NCI-H748 treated with DMSO at 0.1 percent for 48 hours (cell line): ENCODE data around the gene TRIM71.
"Not testable (repeated sequence)": the region's sequence is repeated elsewhere in the genome, so short reads cannot be mapped to it uniquely, and the experiment has no call there.

ENCODE experiments used
- DNase-seq: peaks from one replicate; lab custom pipeline; 2025; lab: John Stamatoyannopoulos, UW

Gene TRIM71

GRCh38 chr3:32842987-32843386 lies 25.2 kb downstream of the TRIM71 start:
- no peak for DNase-seq

GRCh38 chr3:32843510-32844321 lies 25.9 kb downstream of the TRIM71 start:
- DNase-seq = no peak

- DNase-seq = no peak
These were observed 26.5 kb downstream of the TRIM71 start for GRCh38 chr3:32844322-32844654.

DNA sequence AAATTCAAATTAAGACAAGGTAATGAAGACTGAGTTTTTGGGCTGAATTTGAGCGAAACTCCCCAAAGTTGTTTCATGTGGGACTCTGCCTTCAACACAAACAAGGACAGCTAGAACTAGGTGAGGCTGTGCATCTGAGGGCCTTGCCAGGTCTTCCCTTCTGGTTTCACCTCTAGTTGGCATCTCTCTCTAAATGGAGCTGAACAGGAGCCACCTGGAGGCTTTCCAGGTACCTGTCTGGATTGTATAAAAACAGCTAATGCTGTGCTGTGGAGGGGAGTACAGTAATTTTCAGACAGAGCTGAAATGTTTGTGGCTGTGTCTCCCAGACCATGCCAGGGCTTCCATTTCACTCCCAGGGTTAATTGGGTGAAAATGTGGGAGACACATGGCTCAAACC lies 27.1 kb downstream of the TRIM71 start:
- DNase-seq = no peak

DNA sequence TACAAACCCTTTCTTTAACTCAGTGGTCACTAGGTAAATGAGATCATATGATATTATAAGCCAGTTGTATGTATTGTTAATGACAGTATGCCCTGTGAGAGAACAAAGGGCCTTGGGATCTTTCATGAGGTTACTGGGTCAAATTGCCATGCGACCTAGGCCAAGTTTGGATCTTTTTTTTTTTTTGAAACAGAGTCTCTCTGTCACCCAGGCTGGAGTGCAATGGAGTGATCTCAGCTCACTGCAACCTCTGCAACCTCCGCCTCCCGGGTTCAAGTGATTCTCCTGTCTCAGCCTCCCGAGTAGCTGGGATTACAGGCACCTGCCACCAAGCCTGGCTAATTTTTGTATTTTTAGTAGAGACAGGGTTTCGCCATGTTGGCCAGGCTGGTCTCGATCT lies 27.7 kb downstream of the TRIM71 start:
- not testable (repeated sequence) for DNase-seq

DNA sequence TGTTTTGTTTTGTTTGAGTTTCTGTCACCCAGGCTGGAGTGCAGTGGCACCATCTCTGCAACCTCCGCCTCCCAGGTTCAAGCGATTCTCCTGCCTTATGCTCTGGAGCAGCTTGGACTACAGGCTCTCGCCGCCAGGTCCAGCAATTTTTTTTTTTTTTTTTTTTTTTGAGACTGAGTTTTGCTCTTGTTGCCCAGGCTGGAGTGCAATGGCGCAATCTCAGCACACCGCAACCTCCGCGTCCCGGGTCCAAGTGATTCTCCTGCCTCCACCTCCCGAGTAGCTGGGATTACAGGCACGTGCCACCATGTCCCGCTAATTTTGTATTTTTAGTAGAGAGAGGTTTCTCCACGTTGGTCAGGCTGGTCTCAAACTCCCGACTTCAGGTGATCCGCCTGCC lies 29.2 kb downstream of the TRIM71 start:
- DNase-seq = not testable (repeated sequence)

- DNase-seq = no peak
These were observed 29.7 kb downstream of the TRIM71 start for GRCh38 chr3:32847528-32847927.

- no peak for DNase-seq
These were observed 30.4 kb downstream of the TRIM71 start for GRCh38 chr3:32848215-32848614.

DNA sequence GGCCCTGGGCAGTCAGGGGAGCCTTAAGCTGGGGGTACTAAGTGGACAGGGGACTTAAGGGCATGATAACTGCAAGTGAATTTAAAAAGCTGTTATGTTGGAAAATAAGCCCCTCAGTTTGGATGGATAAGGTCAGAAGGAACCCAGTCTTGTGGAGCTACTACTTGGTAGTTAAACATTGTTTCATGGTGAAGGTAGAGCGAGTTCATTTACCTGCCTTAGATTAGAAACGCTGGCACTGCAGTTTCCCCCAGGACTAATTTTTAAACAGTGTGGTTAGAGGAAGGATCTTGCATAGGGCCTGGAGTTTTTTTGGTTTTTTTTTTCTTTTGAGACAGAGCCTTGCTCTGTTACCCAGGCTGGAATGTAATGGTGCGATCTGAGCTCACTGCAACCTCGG lies 31.2 kb downstream of the TRIM71 start:
- DNase-seq = no peak

DNA sequence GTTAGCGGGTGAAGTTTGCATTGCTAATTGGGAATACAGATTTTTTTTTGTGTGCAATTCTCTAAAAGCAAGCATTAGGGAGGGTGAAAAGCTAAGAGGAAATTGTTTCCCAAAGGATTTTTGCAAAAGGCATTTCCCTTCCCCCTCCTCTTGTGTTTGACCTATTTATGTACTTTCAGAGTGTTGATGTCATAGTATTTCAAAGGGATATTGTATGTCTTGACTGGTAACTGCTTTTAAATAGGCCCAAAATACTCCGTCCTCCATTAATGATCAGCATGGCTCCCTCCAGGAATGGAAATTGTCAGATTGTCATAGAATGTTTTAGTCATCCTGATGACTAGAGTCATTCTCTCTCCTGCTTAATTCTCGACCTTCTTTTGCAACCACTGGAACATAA lies 32.4 kb downstream of the TRIM71 start:
- DNase-seq = no peak

- DNase-seq = no peak
These were observed 32.8 kb downstream of the TRIM71 start for GRCh38 chr3:32850636-32851035.

DNA sequence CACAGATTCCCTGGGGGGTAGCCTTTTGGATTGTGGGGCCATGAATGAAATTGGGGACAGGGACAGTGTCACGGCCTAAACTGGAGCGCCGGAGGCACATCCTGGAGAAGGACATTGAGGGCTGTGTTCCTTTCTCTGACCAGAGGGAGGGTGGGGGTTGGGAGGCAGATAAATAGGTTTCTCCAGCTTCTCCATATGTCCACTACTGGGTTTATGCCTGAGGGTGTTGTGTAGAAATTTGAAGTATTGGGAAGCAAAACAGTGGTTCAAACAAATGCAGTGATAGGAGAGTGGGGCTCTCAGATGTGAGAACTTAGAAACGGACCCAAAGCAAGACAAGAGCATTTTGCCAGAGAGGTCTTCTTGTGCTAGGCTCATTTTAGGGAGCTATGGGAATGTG lies 34.3 kb downstream of the TRIM71 start:
- no peak for DNase-seq

DNA sequence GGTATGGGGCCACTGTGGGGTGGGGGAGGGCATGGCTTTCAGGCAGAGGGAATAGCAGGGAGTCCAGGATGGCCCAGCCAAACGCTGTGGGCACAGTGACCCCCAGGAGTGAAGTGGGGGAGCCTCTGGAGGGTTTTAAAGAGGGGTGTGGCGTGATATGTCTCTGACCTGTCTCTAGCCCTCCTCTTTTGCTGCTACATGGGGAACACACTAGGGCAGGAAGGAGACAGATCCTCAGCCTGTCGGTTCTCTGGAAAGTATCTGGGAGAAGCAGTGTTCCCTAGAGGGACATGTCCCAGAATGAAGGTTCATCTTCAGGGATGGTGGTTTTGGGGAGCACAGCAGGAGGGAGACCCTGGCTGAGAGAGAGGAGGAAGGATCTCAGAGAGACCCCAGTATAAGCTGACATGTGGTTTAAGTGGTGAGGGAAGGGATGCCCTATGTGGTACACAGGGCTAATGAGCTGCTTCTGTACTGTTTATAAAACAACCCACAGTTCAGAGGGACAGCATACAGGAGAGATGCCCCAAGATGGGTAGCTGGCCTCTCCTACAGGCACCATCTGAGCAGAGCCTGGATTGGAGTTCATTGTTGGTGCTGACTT lies 37.7 kb downstream of the TRIM71 start:
- DNase-seq = no peak

- no peak for DNase-seq
These were observed 38.6 kb downstream of the TRIM71 start for GRCh38 chr3:32856355-32856889.

GRCh38 chr3:32856901-32857507 lies 39.2 kb downstream of the TRIM71 start:
- no peak for DNase-seq

DNA sequence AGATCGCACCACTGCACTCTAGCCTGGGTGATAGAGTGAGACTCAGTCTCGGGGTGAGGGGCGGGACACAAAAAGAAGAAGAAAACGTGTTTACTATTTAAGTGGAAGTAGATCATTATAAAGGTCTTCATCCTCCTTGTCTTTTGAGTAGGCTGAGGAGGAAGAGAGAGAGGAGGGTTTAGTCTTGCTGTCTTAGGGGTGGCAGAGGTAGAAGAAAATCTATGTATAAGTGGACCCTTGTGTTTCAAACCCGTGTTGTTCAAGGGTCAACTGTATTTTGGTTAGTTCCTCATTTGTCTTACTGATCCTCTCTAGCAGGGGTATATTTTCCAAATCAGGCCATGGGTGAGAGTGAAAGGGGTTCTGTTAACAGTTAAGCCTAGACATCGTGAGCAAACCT lies 40.1 kb downstream of the TRIM71 start:
- no peak for DNase-seq

DNA sequence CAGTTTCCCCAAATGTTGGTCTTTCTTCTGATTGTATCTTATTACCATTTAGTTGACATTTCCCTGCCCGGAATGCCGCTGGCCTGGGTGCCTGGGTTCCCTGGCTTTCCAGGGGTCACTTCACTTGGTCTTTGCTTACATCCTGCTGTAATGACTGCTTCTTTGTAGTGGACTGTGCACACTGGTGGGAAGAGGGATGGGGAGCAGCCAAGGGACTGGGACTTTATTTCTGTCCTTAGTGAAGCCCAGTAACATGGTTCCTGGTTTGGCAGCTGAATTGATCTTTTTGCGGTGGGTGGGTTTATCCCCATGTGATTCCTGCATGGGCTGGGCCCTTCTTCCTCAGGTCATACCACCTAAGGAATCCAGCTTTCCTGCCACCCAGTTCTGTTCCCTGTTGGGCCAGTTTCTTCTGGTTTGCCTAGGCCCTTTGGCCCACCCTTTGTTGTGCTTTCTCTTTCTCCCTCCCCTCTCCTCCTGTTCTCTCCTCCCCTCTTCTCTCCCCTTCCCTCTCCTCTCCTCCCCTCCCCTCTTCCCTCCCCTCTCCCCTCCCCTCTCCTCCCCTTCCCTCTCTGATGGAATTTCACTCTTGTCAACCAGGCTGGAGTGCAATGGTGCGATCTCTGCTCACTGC lies 41.9 kb downstream of the TRIM71 start:
- no peak for DNase-seq

DNA sequence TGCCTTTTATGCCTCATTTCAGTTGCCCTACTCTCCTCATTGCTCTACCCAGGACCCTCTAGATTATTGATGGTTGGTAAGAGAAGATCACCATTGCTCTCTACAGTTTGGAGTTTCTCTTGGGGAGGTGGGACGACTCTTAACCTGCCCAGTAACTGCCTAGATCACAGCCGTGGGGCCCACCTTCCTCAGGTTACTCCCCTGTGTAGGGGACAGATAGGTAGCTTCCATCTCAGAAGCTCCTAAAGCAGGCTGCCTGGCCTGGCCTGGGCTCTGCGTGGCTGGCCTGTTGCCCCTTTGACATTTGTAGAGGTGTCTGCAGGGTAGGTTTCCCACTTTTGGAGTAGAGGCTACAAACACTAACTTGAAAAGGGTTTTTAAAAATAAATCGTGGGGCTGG lies 42.7 kb downstream of the TRIM71 start:
- DNase-seq = no peak

DNA sequence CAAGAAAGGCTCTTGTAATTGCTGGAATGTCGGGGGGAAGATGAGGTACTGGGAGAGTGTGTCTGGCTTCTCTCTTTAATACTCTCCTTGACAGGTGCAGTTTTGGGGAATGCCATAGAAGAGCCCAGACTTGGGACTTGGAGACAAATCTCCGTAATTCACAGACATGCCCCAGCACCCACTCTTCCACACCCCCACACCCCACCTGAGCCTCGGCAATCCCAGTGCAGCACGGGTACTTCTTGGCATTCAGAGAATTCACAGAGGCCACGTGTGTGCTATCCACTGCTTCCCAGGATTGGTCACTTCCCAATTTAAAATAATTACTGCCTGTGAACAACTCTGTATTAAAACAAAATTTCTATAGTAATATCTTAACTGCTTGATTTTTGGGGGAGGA lies 43.9 kb downstream of the TRIM71 start:
- no peak for DNase-seq

GRCh38 chr3:32862247-32862935 lies 44.6 kb downstream of the TRIM71 start:
- no peak for DNase-seq

DNA sequence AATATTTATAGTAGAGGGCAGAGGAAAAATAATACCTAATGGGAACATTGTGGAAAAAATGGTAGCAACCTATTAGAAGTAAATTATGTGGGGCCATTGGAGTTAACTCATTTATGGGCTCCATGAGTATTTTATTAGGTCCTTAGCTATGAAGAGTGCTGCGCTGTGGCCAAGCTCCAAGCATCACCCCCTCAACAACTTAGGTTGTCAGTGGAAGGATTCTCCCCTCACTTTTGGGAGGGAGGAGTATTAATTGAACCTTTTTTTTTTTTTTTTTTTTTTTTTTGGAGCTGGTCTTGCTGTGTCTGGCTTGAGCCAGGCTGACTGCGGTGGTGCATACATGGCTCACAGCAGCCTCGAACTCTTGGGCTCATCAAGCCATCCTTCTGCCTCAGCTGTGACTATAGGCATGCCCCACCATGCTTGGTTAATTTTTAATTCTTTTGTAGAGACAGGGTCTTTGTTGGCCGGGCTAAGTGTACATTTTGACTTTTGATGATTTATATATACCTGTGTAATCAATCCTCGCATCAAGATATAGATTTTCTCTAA lies 45.2 kb downstream of the TRIM71 start:
- DNase-seq = no peak

- DNase-seq = no peak
These were observed 47.6 kb downstream of the TRIM71 start for GRCh38 chr3:32865383-32865782.
